Liver (tissue), 3 donors: ENCODE results near the gene GALNT16.

ENCODE experiments used
- CTCF ChIP-seq: fragments of 150-350 bp; IDR thresholded peaks from 2 replicates; pipeline ENCODE4 v1.5.1; 2017; ENCODE audit warnings: improper control_type of control experiment, low read depth, low read length; ENCODE audit not compliant: missing input control
- GABPA ChIP-seq, 2 donors: IDR thresholded peaks in 1 of 2; conservative IDR thresholded peaks in 1 of 2; 2 replicates each; pipeline ENCODE4 v1.6.1; 2016; ENCODE audit warnings: antibody characterized with exemption in 2 of 2, mild to moderate bottlenecking in 1 of 2, moderate library complexity in 1 of 2
- MAX ChIP-seq: IDR thresholded peaks from 2 replicates; pipeline ENCODE4 v1.6.1; 2016; ENCODE audit warnings: antibody characterized with exemption
- RAD21 ChIP-seq, 2 donors: IDR thresholded peaks; 2 replicates each; pipeline ENCODE4 v1.6.1; 2016; ENCODE audit warnings: antibody characterized with exemption in 2 of 2, mild to moderate bottlenecking in 2 of 2
- SP1 ChIP-seq: IDR thresholded peaks from 2 replicates; pipeline ENCODE4 v1.6.1; 2018; ENCODE audit warnings: antibody characterized with exemption, mild to moderate bottlenecking
- donor health status: healthy.
- donor health status: healthy.

- no peak for TF ChIP-seq GABPA (IDR thresholded peaks at IDR 0.05 in 1 of 2, conservative IDR thresholded peaks at IDR 0.05 in 1 of 2)
- no peak for TF ChIP-seq CTCF
- TF ChIP-seq MAX: no peak
- no peak for TF ChIP-seq RAD21 (IDR thresholded peaks at IDR 0.05)
- no peak for TF ChIP-seq SP1
These were observed 31.4 kb downstream of the GALNT16 start for GRCh38 chr14:69291396-69291795.
